Kidney glomerular epithelial cell (primary cell): ENCODE measurements around the gene SPINK1.
A peak's percentile ranks its signal among the peaks of the same experiment; 100 is the strongest.
"Not testable (repeated sequence)": the region's sequence is repeated elsewhere in the genome, so short reads cannot be mapped to it uniquely, and the experiment has no call there.

ENCODE experiments used
- DNase-seq: peaks from one replicate; lab custom pipeline; 2025; lab: John Stamatoyannopoulos, UW

Gene SPINK1

GRCh38 chr5:147831465-147831864 lies at the start of gene SPINK1:
SPINK1 (minus strand) TSS chr5:147831671; CDS start chr5:147831577, 94 bp downstream.
- no peak for DNase-seq

GRCh38 chr5:147880487-147880886 lies 49.0 kb upstream of the SPINK1 start:
- no peak for DNase-seq

GRCh38 chr5:147879784-147880183 lies 48.3 kb upstream of the SPINK1 start:
- DNase-seq, result no peak

- no peak for DNase-seq
Observed at GRCh38 chr5:147878066-147878759, 46.7 kb upstream of the SPINK1 start, which contains the start of gene SCGB3A2. SCGB3A2 (plus strand) TSS chr5:147878711; CDS start chr5:147878804, 93 bp downstream.

GRCh38 chr5:147876626-147877025 lies 45.2 kb upstream of the SPINK1 start:
- no peak for DNase-seq

GRCh38 chr5:147876141-147876540 lies 44.7 kb upstream of the SPINK1 start:
- DNase-seq, result no peak

- no peak for DNase-seq
Observed at GRCh38 chr5:147874910-147875367, 43.5 kb upstream of the SPINK1 start.

GRCh38 chr5:147874118-147874875 lies 42.8 kb upstream of the SPINK1 start:
- DNase-seq, result not testable (repeated sequence)

GRCh38 chr5:147872744-147873435 lies 41.4 kb upstream of the SPINK1 start:
- DNase-seq, result not testable (repeated sequence)

- DNase-seq, result not testable (repeated sequence)
Observed at GRCh38 chr5:147871980-147872549, 40.6 kb upstream of the SPINK1 start.

GRCh38 chr5:147869892-147870291 lies 38.4 kb upstream of the SPINK1 start:
- not testable (repeated sequence) for DNase-seq

- no peak for DNase-seq
Observed at GRCh38 chr5:147869112-147869511, 37.6 kb upstream of the SPINK1 start.

GRCh38 chr5:147863454-147864158 lies 32.1 kb upstream of the SPINK1 start:
- DNase-seq, result no peak

GRCh38 chr5:147860641-147861025 lies 29.2 kb upstream of the SPINK1 start:
- no peak for DNase-seq

GRCh38 chr5:147859962-147860640 lies 28.6 kb upstream of the SPINK1 start:
- DNase-seq, result no peak

GRCh38 chr5:147858565-147858964 lies 27.1 kb upstream of the SPINK1 start:
- no peak for DNase-seq

- DNase-seq, result peak; percentile 45
Observed at GRCh38 chr5:147857302-147858129, 26.0 kb upstream of the SPINK1 start.

- DNase-seq, result no peak
Observed at GRCh38 chr5:147856801-147857200, 25.3 kb upstream of the SPINK1 start.

- DNase-seq, result no peak
Observed at GRCh38 chr5:147855774-147856069, 24.3 kb upstream of the SPINK1 start.
